Measurements from ENCODE around the gene POLD4.

The POLD4 gene

GRCh38 chr11:67317888-67318555 is 35.3 kb downstream of the POLD4 start:
- no peak for DNase-seq (ENCODE audit: low read depth in 2 of 2)

DNA sequence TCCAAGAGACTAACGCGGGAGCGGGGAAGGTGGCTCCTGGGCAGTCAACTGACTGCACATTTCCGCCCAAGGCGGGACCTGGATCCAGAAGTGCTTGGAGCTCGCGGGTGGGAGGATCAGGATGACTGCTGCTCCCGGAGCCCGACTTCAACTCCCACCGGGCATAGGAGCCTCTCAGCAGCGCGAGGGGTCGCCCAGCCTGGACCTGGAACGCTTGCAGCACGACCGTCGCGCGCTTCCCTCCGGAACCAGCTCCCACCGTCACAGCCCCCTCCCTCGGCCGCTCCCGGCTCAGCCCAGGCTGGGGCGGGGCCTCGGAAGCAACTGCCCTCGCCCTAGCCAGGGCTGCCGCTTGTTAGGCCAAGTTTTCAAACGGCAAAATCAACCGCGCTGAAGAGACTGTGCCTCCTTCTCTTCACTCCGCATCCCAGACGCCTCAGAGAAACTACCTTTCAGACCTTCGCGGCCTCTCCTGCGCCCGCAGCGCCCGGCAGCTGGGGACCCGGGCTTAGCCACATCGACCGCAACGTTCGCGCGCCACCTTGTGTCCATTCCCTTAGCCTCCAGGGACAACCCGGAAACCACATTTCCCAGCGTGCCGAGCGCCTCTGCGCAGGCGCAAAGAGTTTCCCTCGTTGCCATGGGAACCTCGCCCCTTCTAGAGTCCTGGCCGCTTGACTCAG is 36.0 kb downstream of the POLD4 start:
- DNase-seq (ENCODE audit: low read depth in 2 of 2) = peak; percentile 97 to 99

- no peak for DNase-seq (ENCODE audit: low read depth in 2 of 2)
These were observed 36.5 kb downstream of the POLD4 start for GRCh38 chr11:67316882-67317204.

- DNase-seq (ENCODE audit: low read depth in 2 of 2) = no peak
These were observed 37.9 kb downstream of the POLD4 start for GRCh38 chr11:67315325-67315909.

GRCh38 chr11:67314218-67314617 is 39.1 kb downstream of the POLD4 start:
- DNase-seq (ENCODE audit: low read depth in 2 of 2) = no peak

DNA sequence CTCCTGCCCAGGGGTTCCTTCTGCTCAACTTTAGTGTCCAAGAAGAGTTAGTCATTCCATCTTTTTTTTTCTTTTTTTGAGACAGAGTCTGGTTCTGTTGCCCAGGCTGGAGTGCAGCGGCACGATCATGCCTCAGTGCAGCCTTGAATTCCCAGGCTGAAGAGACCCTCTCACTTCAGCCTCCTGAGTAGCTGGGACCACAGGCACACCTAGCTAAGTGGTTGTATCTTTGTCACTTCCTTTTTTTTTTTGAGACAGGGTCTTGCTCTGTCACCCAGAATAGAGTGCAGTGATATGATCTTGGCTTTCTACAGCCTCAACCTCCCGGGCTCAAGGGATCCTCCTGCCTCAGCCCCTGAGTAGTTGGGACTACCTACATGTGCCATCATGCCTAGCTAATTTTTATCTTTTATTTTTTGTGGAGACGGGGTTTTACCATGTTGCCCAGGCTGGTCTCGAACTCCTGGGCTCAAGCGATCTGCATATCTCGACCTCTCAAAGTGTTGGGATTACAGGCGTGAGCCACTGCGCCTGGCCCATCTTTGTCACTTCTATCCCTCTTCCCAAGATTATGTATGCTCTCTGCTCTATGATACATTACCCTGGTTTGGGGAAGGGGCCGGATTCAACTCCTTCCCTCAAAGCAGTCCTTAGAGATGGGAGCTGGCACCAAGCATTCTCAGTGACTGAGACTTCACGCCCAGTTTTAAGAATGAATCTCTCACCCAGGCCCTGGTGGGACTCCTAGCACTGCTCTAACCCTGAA is 40.0 kb downstream of the POLD4 start:
- DNase-seq (ENCODE audit: low read depth in 2 of 2) = no peak

- no peak for DNase-seq (ENCODE audit: low read depth in 2 of 2)
These were observed 40.9 kb downstream of the POLD4 start for GRCh38 chr11:67312187-67313021.

GRCh38 chr11:67311556-67312082 is 41.7 kb downstream of the POLD4 start:
- DNase-seq (ENCODE audit: low read depth in 2 of 2) = no peak

GRCh38 chr11:67311051-67311555 is 42.2 kb downstream of the POLD4 start:
- DNase-seq (ENCODE audit: low read depth in 2 of 2) = no peak

DNA sequence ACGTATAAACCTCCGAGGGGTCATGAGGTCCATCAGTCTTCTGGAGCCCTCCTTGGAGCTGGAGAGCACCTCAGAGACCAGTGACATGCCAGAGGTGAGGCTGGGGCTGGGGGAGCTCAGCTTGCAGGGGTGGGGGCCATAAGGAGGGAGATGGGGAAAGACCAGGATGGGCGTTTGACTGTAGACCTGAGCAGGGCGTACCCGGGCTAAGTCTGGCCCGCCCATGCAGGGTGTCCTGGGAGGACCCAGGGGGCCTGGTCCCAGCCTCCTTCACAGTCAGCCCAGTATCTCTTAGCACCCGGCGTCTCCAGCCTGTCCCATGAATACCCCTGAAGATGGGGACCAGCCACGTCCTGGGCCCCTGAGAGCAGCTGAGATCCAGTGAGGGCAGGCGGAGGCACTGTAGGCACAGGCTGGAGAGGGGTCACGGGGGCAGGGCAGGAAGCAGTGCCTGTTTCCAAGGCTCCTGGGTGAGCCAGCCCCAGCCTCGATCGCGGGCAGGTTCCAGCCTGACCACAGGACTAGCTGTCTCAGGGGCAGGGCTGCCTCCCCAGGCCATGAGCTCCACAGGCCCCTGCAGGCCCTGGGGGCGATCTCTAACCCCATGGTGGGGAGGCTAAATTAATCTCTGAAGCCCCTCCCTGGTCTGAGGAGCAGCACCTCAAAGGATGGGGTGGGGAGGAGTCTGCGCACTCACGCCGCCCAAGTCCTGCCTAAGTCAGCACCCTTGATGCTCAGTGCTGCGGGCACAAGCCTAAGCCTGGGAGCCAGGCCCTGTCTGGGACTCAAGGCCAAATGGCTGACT is 42.9 kb downstream of the POLD4 start:
- DNase-seq (ENCODE audit: low read depth in 2 of 2) = no peak

- DNase-seq (ENCODE audit: low read depth in 2 of 2) = no peak
These were observed 43.7 kb downstream of the POLD4 start for GRCh38 chr11:67309661-67310061.

- DNase-seq (ENCODE audit: low read depth in 2 of 2) = no peak
These were observed 44.2 kb downstream of the POLD4 start for GRCh38 chr11:67309166-67309565.

GRCh38 chr11:67308031-67308866 is 45.1 kb downstream of the POLD4 start:
- DNase-seq (ENCODE audit: low read depth in 2 of 2) = no peak

GRCh38 chr11:67307545-67308001 is 45.8 kb downstream of the POLD4 start:
- DNase-seq (ENCODE audit: low read depth in 2 of 2) = no peak

DNA sequence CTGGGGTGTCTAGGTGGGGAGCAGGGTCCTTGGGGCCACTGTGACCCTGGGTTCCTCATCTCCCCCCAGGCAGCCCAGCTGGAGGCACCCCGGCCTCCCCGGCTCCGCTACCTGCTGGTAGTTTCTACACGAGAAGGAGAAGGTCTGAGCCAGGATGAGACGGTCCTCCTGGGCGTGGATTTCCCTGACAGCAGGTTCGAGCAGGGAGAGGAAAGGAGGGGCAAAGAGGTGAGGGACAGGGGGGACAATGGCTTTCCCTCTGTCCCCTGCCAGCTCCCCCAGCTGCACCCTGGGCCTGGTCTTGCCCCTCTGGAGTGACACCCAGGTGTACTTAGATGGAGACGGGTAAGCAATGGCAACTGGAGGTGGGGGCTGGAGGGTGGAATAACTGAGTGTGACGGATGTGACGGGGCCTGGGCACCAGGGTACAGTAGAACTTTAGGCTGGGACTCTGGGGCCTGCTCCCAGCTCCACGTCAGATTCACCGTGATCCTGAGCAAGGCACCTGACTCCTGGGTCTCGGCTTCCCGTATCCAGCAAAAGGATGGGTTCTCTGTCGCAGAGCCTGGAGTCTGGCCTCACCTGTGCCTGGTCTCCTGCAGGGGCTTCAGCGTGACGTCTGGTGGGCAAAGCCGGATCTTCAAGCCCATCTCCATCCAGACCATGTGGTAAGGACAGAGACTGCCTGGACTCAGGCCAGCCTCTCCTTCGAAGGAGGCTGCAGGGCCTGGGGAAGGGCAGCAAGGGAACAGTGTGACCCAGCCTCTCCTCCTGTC is 46.4 kb downstream of the POLD4 start:
- DNase-seq (ENCODE audit: low read depth in 2 of 2) = no peak

DNA sequence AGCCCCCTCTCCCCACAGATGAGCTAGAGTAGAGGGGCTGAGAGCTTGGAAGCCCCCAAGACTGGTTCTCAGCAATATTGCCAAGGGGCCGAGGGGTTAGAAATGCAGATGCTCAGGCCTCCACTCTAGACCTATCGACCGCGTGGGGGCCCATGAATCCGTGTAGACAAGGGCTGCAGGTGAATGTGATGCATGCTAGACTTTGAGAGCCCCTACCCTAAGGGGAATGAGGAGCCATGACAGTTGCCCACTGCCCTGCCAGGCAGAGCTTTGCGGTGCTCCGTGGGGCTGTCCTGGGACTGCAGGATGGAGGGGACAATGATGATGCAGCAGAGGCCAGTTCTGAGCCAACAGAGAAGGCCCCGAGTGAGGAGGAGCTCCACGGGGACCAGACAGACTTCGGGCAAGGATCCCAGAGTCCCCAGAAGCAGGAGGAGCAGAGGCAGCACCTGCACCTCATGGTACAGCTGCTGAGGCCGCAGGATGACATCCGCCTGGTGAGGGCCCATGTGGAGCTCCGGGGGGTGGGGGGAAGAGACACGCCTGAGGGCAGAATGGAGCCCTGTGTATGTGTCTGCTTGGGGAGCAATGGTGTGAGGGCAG is 48.7 kb downstream of the POLD4 start:
- no peak for DNase-seq (ENCODE audit: low read depth in 2 of 2)

DNA sequence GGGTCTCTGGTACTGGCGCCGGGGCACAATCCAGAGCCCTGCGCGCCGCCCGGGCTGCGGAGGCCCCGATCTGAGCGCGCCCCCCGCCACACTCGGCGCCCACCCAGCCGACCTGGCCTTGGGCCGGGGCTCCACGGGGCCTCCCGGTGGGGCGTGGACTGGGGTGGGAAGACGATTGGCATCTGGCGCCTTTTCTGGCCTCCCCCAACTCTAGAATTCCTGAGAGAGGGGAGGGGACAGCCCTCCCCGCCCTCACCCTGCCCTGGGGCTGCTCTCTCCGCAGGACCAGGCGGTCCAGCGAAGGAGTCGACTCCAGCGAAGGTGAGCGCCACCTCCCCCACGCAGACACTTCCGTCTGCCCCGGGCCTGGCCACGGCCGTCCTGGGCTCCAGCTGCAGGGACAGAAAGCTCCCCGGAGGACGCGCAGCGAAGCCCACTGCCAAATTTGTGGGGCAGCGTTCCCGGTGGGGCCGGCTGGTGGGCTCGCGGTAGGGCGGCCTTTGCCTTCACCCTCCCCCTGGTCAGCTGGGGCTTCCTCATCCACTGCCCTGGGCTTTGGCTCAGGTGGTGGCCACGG is 49.4 kb downstream of the POLD4 start:
- DNase-seq (ENCODE audit: low read depth in 2 of 2) = no peak
